K562 (cell line): ENCODE results near the gene PRR36. TPM values are rescaled to one million over a fixed set of nuclear protein-coding genes. Genes with fewer than 3 reads are reported as not detected.
A peak's percentile ranks its signal among the peaks of the same experiment; 100 is the strongest.

ENCODE experiments used
- CLOCK ChIP-seq: fragments of 250-450 bp; sonication (Bioruptor Pico); IDR thresholded peaks from 2 replicates; pipeline ENCODE4 v1.4.0; 2020; ENCODE audit warnings: mild to moderate bottlenecking, moderate library complexity, borderline replicate concordance
- E2F6 ChIP-seq, 2 experiments: IDR thresholded peaks; 2 replicates each; pipeline ENCODE4 v1.6.1; 2011; ENCODE audit warnings: borderline replicate concordance in 1 of 2, control low read depth in 1 of 2, low read depth in 1 of 2, low read length in 1 of 2, mild to moderate bottlenecking in 1 of 2, mixed read lengths in 1 of 2, moderate library complexity in 1 of 2; ENCODE audit not compliant: insufficient read depth in 1 of 2, insufficient read length in 1 of 2, poor library complexity in 1 of 2, severe bottlenecking in 1 of 2; ENCODE audit errors: extremely low read depth in 1 of 2
- ETS1 ChIP-seq: conservative IDR thresholded peaks from 2 replicates; pipeline ENCODE4 v1.6.1; 2011; ENCODE audit warnings: low read depth, mild to moderate bottlenecking, low read length; ENCODE audit not compliant: control insufficient read depth
- MAX ChIP-seq: sonication (generic); formaldehyde crosslinking; IDR thresholded peaks from 2 replicates; pipeline ENCODE4 v1.9.0; 2022; ENCODE audit warnings: mild to moderate bottlenecking, missing genetic modification reagents
- TFE3 ChIP-seq: fragments of 450-650 bp; formaldehyde crosslinking; IDR thresholded peaks from 2 replicates; pipeline ENCODE4 v1.4.0; 2020; ENCODE audit warnings: mild to moderate bottlenecking, mixed read lengths
- ZBTB40 ChIP-seq, 2 experiments: fragments of 450-650 bp in 1 of 2; sonication (generic) in 1 of 2; formaldehyde crosslinking in 1 of 2; IDR thresholded peaks; 2 replicates each; pipeline versions ENCODE4 v1.7.1 to v1.9.0; 2016 to 2022; ENCODE audit warnings: inconsistent platforms in 1 of 2, mild to moderate bottlenecking in 1 of 2, missing genetic modification reagents in 1 of 2
- ZNF174 ChIP-seq: fragments of 250-450 bp; sonication (Bioruptor Pico); IDR thresholded peaks from 2 replicates; pipeline ENCODE4 v1.4.0; 2020; ENCODE audit warnings: mild to moderate bottlenecking
- polyA plus RNA-seq, 8 experiments: library from polyadenylated mRNA; depleted of rRNA in 4 of 8; stranded (reverse) in 5 of 8; unstranded in 3 of 8; fragments of >200 nt; fragmentation: Nextera tagmentation in 2 of 8; fragmentation: Illumina TruSeq in 1 of 8; extraction: Ambion mirVana in 2 of 8; extraction: Trizol in 1 of 8; gene quantifications; 2 replicates each; pipeline versions ENCODE4 v1.2.1 to v1.2.3, GENCODE V29; 2011 to 2014; ENCODE audit warnings: inconsistent platforms in 1 of 8, missing spikeins in 1 of 8
- total RNA-seq, 7 experiments: library from RNA; depleted of rRNA in 6 of 7; stranded (reverse); fragments of >200 nt in 6 of 7; fragmentation: Illumina TruSeq in 2 of 7; extraction: Trizol in 2 of 7; gene quantifications; 2 replicates each; pipeline versions ENCODE4 v1.2.1 to v1.2.3, GENCODE V29; 2011 to 2021; ENCODE audit warnings: low replicate concordance in 1 of 7

Gene PRR36
- total and polyA plus RNA-seq, 9 of the 15 experiments (the other 6 are each of a cell fraction or from before 2014, with no cell fraction given), result 0.05 to 0.42 (median 0.06) TPM; not detected in 6

GRCh38 chr19:7888145-7888825 is 14.1 kb upstream of the PRR36 start, which contains the start of gene LRRC8E (continued):
- TF ChIP-seq CLOCK (CRISPR knock-in tag) (no peak), E2F6 (IDR thresholded peaks at IDR 0.05; ENCODE audit: borderline replicate concordance in 1 of 2, extremely low read depth in 1 of 2, insufficient read depth in 1 of 2, insufficient read length in 1 of 2, low read depth in 1 of 2, low read length in 1 of 2, poor library complexity in 1 of 2, severe bottlenecking in 1 of 2) (peak in 1 of 2 experiments; percentile 50), TFE3 (no peak), ZBTB40 (IDR thresholded peaks at IDR 0.05) (0 out of 2 replicates have a peak, but pooled peaks have one; percentile 24), ZBTB40 (CRISPR knock-in tag; IDR thresholded peaks at IDR 0.05) (no peak), MAX (CRISPR knock-in tag) (0 out of 2 replicates have a peak, but pooled peaks have one; percentile 25), ETS1 (peak; percentile 65; the same call in 1 of the 2 replicates), ZNF174 (CRISPR knock-in tag) (no peak)
